GM12872 (cell line): Measurements from ENCODE around the gene PINK1.

Source experiments
- CTCF ChIP-seq: IDR thresholded peaks from 3 replicates; pipeline ENCODE4 v1.5.1; 2011; ENCODE audit warnings: low read depth, mild to moderate bottlenecking, low read length, moderate library complexity; ENCODE audit not compliant: insufficient read depth

Gene PINK1

DNA sequence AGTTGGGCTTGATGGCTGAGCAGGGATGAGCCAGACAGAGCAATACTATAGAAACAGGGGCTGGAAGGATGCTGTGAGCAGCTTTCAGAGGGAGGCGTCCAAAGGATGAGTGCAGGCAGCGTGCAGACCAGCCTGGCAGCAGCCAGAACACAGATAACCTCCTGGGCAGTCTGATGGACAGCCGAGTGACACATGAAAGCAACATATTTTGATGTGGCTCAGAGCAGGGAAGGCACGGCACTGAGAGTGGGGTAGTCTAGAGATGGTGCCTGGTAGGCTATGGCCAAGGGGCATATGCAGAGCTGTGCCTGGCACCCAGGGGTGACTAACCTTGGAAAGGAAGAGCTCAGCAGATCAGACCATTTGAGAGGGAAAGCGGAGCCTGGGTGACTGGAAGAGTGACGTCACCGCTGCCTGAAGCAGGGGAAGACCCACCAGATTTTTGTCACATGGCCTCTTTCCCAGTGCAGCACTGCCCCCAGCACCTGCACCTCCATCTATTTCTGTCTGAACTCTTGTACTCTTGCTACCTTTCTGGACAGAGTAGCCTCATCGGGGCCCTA, 3.6 kb downstream of the PINK1 start:
- TF ChIP-seq CTCF = no peak

DNA sequence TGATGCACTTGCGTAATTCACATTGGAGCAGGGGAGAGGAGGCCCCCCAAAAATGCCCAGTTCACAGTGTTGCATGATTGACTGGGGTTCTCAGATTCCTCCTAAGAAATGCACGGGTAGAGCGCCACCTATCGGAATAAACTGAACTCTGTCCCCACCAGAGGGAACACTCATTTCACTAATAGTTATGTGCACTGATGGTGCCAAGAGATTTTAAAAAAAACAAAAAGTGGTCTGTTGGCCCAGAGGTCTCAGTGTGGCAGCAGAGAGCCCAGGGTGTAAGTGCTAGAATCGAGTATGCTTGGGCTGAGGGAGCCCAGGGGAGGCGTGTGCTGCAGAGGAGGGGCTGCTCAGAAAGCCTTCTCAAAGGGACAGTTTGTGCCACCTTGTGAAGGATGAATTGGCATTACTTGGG, 6.9 kb downstream of the PINK1 start:
- TF ChIP-seq CTCF = peak; percentile 79

DNA sequence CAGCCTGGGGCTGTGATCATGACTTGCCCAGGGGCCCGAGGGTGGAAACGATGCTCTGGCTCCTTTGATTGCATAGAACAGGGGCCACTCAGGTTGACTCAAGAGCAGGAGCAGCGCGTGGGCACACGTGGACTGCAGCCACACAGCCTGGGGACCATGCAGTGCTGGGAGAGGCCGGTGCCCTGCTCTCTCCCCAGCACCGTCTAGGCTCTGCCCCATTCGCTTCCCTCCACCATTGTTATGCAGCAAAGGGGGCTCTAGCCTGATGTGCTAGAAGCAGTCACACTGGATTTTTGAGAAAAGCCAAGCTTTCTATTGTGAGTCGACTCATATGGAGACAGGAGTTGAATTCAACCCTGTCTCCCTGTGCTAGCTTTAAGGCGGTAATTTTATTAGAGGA, 8.7 kb downstream of the PINK1 start:
- TF ChIP-seq CTCF = no peak

DNA sequence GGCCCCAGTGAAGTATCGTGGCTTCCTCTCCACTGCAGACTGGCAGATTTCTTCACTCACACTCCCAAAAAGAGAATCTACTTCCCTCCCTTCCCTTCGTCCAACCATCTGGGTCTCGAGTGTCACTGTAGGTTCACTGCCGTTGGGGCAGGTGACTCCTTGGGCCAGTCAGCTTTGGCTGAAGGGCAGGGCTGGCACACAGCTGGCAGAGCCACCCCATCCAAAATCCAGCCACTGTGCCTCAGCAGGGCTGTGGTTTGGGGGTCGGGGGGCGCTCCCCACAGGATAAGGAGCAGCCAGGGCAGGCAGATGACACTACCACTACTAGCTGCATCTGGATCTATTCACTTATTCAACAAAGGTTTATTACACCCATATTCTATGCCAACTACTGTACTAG, 9.8 kb downstream of the PINK1 start:
- TF ChIP-seq CTCF = no peak

- no peak for TF ChIP-seq CTCF
Measured at GRCh38 chr1:20644416-20644815, 11.2 kb downstream of the PINK1 start.

DNA sequence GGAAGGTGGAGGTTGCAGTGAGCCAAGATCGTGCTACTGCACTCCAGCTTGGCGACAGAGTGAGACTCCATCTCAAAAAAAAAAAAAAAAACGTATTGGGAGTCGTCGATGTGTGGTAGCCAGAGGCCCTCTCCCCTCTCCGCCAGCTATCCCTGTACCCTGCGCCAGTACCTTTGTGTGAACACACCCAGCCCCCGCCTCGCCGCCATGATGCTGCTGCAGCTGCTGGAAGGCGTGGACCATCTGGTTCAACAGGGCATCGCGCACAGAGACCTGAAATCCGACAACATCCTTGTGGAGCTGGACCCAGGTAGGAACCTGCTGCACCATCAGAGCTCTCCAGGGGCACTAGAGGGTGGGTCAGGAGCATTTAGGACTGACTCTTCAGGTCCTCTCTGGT, 12.2 kb downstream of the PINK1 start:
- no peak for TF ChIP-seq CTCF

GRCh38 chr1:20648438-20648837, 15.2 kb downstream of the PINK1 start:
- TF ChIP-seq CTCF = no peak
